NCI-H226 (cell line): ENCODE data around the gene CYP24A1.

Experiments
- DNase-seq: peaks from one replicate; pipeline ENCODE4 v3.0.0-alpha.2; 2015

The CYP24A1 gene

GRCh38 chr20:54110457-54110856 is 63.3 kb downstream of the CYP24A1 start:
- no peak for DNase-seq

- DNase-seq, result no peak
Observed at GRCh38 chr20:54110041-54110440, 63.7 kb downstream of the CYP24A1 start.

- no peak for DNase-seq
Observed at GRCh38 chr20:54108817-54109216, 65.0 kb downstream of the CYP24A1 start.

- peak; percentile 57 for DNase-seq
Observed at GRCh38 chr20:54108326-54108642, 65.5 kb downstream of the CYP24A1 start.

- DNase-seq, result no peak
Observed at GRCh38 chr20:54107600-54108325, 66.0 kb downstream of the CYP24A1 start.

- DNase-seq, result no peak
Observed at GRCh38 chr20:54107181-54107580, 66.6 kb downstream of the CYP24A1 start.

- DNase-seq, result no peak
Observed at GRCh38 chr20:54106162-54106561, 67.6 kb downstream of the CYP24A1 start.

- DNase-seq, result no peak
Observed at GRCh38 chr20:54105653-54106052, 68.1 kb downstream of the CYP24A1 start.

- DNase-seq, result no peak
Observed at GRCh38 chr20:54104781-54105180, 69.0 kb downstream of the CYP24A1 start.

- DNase-seq, result no peak
Observed at GRCh38 chr20:54103762-54104600, 69.8 kb downstream of the CYP24A1 start.
